Ascending aorta (tissue), 2 donors: ENCODE data around the gene ADAMTS14. TPM values are rescaled to one million over a fixed set of nuclear protein-coding genes. Genes with fewer than 3 reads are reported as not detected.

Experiments used
- DNase-seq, 2 donors: peaks; one replicate each; pipeline ENCODE4 v3.0.0-alpha.2; 2019; ENCODE audit warnings: low spot score in 2 of 2
- H3K27ac ChIP-seq, 2 donors: fragments of 200-600 bp; sonication (generic); one replicate each; pipeline ENCODE4 v1.5.1; 2016 to 2017; ENCODE audit warnings: mild to moderate bottlenecking in 1 of 2
- H3K27me3 ChIP-seq: fragments of 200-600 bp; sonication (generic); one replicate; pipeline ENCODE4 v1.5.1; 2017
- H3K36me3 ChIP-seq, 2 donors: fragments of 200-600 bp; sonication (generic); one replicate each; pipeline ENCODE4 v1.5.1; 2016
- H3K4me1 ChIP-seq, 2 donors: fragments of 200-600 bp; sonication (generic); one replicate each; pipeline ENCODE4 v1.5.1; 2016 to 2017; ENCODE audit warnings: mild to moderate bottlenecking in 1 of 2
- H3K4me3 ChIP-seq, 2 donors: fragments of 200-600 bp; sonication (generic); one replicate each; pipeline ENCODE4 v1.5.1; 2016 to 2017; ENCODE audit warnings: mild to moderate bottlenecking in 1 of 2
- H3K9me3 ChIP-seq, 2 donors: fragments of 200-600 bp; sonication (generic); one replicate each; pipeline ENCODE4 v1.5.1; 2016
- intact Hi-C: fragments of 100-400 bp; cut with DNase I; formaldehyde crosslinking; loops from one replicate; pipeline ENCODE4 v1.15.1; 2023
- total RNA-seq: library from RNA; depleted of rRNA; stranded (reverse); fragments of >200 nt; gene quantifications from one replicate; pipeline ENCODE4 v1.1.0, GENCODE V29; 2016
- TF ChIP-seq, protein P1 (sequence below), 3 experiments: fragments of 200-600 bp in 2 of 3; fragments of 450-650 bp in 1 of 3; sonication (generic) in 2 of 3; IDR thresholded peaks; one replicate each; pipeline ENCODE4 v1.5.1; 2016 to 2019; ENCODE audit warnings: antibody characterized with exemption in 3 of 3, mild to moderate bottlenecking in 1 of 3, moderate library complexity in 1 of 3

Gene ADAMTS14
- total RNA-seq, 1 donor from 2014 or later, result 0.32 TPM

DNA sequence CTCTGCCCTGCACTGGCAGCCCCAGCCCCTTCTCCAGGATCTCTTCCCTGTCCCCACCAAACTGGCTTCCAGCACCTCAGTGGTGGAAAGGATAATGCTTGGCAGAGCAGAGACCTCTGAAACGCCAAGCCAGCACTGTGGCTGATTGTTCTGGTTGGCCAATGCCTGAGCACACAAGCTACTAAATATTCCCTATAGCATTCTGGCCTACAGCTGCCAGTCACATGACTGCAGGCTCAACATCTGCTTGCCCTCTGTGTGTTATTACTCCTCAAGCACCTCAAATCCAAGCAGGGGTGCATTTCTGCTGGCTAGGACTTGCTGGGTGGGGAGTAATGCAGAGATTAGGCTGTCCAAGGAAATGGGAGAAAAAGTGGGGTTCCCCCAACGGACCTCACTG lies 106.8 kb downstream of the ADAMTS14 start:
- Histone ChIP-seq H3K4me3 (no peak overlapping the region), H3K9me3 (no peaks in the 10 kb centered on the region), H3K4me1 (no peaks in the 10 kb centered on the region), H3K36me3 (no peaks in the 10 kb centered on the region), H3K27me3 (no peaks in the 10 kb centered on the region), H3K27ac (no peak overlapping the region)
- peak in 1 of 2 donors; percentile 55 for DNase-seq
- TF ChIP-seq, protein P1, sequence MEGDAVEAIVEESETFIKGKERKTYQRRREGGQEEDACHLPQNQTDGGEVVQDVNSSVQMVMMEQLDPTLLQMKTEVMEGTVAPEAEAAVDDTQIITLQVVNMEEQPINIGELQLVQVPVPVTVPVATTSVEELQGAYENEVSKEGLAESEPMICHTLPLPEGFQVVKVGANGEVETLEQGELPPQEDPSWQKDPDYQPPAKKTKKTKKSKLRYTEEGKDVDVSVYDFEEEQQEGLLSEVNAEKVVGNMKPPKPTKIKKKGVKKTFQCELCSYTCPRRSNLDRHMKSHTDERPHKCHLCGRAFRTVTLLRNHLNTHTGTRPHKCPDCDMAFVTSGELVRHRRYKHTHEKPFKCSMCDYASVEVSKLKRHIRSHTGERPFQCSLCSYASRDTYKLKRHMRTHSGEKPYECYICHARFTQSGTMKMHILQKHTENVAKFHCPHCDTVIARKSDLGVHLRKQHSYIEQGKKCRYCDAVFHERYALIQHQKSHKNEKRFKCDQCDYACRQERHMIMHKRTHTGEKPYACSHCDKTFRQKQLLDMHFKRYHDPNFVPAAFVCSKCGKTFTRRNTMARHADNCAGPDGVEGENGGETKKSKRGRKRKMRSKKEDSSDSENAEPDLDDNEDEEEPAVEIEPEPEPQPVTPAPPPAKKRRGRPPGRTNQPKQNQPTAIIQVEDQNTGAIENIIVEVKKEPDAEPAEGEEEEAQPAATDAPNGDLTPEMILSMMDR (IDR thresholded peaks at IDR 0.05), result no peak
- intact Hi-C loops, result no loop called here

DNA sequence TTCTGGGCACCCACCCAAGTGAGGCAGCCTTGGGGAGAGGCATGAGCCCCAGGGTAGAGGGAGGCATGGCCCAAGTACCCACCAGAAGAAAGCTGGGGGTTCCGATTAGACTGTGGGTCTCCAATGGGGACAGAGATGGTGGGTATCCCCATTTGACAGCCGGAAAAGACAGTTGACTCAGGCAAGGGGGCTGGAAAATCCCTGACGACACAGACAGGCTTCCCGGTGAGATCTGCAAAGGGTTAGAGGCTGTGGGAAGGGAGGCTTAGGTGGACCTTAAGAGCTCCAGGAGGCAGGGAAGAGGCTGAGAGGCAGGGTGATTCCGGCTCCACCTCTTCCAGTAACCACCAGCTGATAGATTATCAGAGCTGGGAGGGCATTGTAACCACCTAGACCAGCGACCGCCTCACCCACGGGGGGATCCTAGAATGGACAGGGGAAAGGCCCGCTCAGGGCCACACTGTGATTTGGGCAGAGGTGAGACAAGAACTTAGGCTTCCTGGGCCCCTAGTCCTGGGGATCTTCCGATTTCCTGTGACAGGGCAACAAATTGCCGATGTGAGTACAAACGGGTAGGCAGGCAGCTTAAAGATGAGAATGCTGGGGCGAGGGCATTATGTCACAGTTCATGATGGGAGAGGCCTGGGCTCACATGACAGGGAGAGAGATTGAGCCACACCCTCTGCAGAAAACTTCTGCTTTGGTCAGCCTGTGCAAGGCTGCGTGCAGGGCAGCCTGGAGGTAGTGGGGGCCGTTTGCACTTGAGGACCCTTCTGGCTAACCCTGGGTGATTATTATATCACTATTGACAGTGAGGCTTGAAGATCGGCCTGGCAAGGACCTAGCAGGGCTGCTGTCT lies 107.4 kb downstream of the ADAMTS14 start:
- no peaks in the 10 kb centered on the region for H3K9me3 ChIP-seq
- H3K27me3 ChIP-seq, result no peaks in the 10 kb centered on the region
- intact Hi-C loops, result no loop called here
- TF ChIP-seq, protein P1 (IDR thresholded peaks at IDR 0.05), result no peak
- no peak overlapping the region for H3K4me3 ChIP-seq
- no peaks in the 10 kb centered on the region for H3K4me1 ChIP-seq
- H3K36me3 ChIP-seq, result no peaks in the 10 kb centered on the region
- DNase-seq, result peak in 1 of 2 donors; percentile 63
- H3K27ac ChIP-seq, result no peak overlapping the region

DNA sequence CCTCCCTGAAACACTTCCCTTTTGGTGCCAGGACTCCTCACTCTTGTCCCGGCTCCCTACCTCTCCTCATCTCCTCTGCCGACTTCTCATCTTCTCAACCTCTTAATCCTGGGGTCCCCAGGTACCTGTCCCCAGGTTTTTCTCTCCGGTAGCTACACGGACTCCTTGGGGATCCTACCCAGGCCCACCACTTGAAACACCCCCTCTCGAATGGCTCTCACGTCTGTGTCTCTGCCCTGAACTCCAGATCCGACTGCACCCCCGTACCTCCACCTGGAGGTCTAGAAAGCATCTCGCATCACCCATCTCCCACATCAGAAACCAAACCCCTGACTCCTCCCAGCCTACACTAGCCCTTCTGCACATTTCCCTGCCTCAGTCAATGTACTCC lies 108.1 kb downstream of the ADAMTS14 start:
- peak in 1 of 2 donors; percentile 31 for DNase-seq
- intact Hi-C loops, result no loop called here
- no peak overlapping the region for H3K4me3 ChIP-seq
- H3K27me3 ChIP-seq, result no peaks in the 10 kb centered on the region
- no peaks in the 10 kb centered on the region for H3K9me3 ChIP-seq
- no peaks in the 10 kb centered on the region for H3K4me1 ChIP-seq
- TF ChIP-seq, protein P1 (IDR thresholded peaks at IDR 0.05), result no peak
- H3K36me3 ChIP-seq, result no peaks in the 10 kb centered on the region
- no peak overlapping the region for H3K27ac ChIP-seq

DNA sequence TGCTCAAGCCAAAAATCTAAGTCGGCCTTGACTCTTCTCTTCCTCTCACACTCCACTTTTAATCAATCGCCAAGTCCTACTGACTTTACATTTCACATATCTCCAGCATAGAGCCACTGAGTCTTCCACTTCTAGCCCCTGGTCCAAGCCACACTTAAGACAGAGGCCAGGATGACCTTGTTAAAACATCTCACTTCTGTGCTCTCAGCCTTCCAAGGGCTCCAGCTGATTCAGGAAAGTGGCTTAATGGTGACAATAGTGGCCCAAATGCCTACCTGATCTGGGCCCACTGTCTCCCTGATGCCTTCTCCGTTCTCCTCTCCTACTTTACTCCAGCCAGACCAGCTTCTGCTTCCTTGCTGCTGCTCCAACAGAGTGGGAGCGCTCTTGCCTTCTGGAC lies 108.5 kb downstream of the ADAMTS14 start:
- no peak overlapping the region for H3K27ac ChIP-seq
- no peaks in the 10 kb centered on the region for H3K36me3 ChIP-seq
- H3K4me3 ChIP-seq, result no peak overlapping the region
- TF ChIP-seq, protein P1 (IDR thresholded peaks at IDR 0.05), result no peak
- H3K4me1 ChIP-seq, result no peaks in the 10 kb centered on the region
- H3K27me3 ChIP-seq, result no peaks in the 10 kb centered on the region
- intact Hi-C loops, result no loop called here
- peak in 1 of 2 donors; percentile 13 for DNase-seq
- no peaks in the 10 kb centered on the region for H3K9me3 ChIP-seq

DNA sequence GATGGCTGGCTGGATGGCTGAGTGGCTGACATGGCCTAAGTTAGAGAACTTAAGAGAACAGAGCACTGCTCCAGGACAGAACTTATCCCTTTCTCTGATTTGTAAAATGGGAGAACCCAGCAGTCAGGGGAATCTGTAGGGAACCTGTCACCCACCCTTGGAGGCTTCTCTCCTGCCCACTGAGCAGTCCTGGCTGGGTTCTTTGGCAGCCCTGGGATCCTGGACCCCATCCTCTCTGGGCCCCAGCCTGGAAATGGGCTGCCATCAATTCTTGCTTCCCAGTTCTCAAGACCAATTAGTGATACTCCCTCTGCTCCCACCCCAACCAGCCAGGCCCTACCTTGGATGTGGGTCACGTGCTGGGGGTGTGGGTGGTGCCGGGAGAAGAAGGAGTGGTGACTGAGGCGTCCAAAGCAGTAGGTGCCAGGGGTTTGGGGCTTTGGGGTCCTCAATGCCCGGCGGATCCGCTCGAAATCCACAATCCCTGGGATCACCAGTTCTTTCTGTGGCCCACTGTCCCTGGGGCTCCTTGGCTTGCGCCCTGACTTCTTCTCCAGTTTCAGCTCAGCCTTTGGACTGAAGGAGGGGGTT lies 109.2 kb downstream of the ADAMTS14 start:
- intact Hi-C loops, result no loop called here
- Histone ChIP-seq H3K36me3 (no peaks in the 10 kb centered on the region), H3K4me3 (no peak overlapping the region), H3K4me1 (no peaks in the 10 kb centered on the region), H3K27ac (no peak overlapping the region), H3K27me3 (no peaks in the 10 kb centered on the region), H3K9me3 (no peaks in the 10 kb centered on the region)
- peak in 1 of 2 donors; percentile 39 for DNase-seq
- TF ChIP-seq, protein P1 (IDR thresholded peaks at IDR 0.05), result no peak
